Measurements from ENCODE around the gene SETBP1. TPM values are rescaled to one million over a fixed set of nuclear protein-coding genes. Genes with fewer than 3 reads are reported as not detected.

SETBP1 gene
- total RNA-seq, 1 donor = 22.8 TPM

DNA sequence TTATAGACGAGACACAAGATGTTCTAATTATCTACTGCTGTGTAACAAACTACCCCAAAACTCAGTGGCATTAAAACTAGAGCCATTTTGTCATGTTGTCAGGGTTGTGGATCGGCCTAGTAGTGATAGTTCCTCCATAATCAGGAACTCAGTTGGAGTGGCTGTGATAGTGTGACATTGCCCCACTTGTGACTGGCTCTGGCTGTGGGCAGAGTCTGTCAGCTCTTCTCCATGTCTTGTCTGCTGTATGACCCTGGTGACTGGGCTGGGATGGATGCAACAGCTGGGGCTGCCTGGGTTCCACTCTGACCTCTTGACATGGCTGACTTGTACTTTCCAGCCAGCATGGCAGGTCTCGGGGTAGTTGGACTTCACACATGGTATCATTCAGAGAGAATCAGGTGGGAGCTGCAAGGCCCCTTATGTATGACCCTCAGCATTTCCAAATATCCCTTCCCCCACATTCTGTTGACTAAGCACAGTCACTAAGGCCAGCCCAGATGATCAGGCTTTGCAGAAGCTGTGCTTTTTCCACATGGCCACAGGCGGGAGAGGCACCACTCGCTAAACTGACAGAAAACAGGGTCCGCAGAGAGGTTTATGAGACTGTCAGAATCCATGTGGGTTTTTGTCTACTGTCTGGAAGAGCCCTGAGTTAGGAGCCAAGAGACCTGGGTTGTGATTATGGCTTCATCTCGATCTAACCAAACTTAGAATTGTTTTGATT lies 50.3 kb downstream of the SETBP1 start:
- TF ChIP-seq CTCF (IDR thresholded peaks at IDR 0.05; ENCODE audit: extremely low read depth, low read depth, low read length) = no peak
- no peak for DNase-seq (ENCODE audit: insufficient read length, low spot score, missing footprints)
- H3K9me3 ChIP-seq (ENCODE audit: low read depth, low read length) = no peaks in the 10 kb centered on the region
- no peak overlapping the region for H2AFZ ChIP-seq (ENCODE audit: low read length)
- H3K27me3 ChIP-seq (ENCODE audit: insufficient read depth, low read length) = no peaks in the 10 kb centered on the region
- no peak overlapping the region for H3K27ac ChIP-seq (ENCODE audit: low read depth, low read length)
- no peaks in the 10 kb centered on the region for H4K20me1 ChIP-seq (ENCODE audit: insufficient read depth, low read length)
- no peak overlapping the region for H3K4me3 ChIP-seq (ENCODE audit: insufficient read depth, low read length)
- H3K4me2 ChIP-seq (ENCODE audit: insufficient read depth, low read length) = no peak overlapping the region
- H3K36me3 ChIP-seq (ENCODE audit: insufficient read depth, low read length) = no peaks in the 10 kb centered on the region
- H3K4me1 ChIP-seq (ENCODE audit: insufficient read depth, low read length) = peaks cover 30% of the 10 kb centered on the region
- no peaks in the 10 kb centered on the region for H3K79me2 ChIP-seq (ENCODE audit: insufficient read depth, low read length)

DNA sequence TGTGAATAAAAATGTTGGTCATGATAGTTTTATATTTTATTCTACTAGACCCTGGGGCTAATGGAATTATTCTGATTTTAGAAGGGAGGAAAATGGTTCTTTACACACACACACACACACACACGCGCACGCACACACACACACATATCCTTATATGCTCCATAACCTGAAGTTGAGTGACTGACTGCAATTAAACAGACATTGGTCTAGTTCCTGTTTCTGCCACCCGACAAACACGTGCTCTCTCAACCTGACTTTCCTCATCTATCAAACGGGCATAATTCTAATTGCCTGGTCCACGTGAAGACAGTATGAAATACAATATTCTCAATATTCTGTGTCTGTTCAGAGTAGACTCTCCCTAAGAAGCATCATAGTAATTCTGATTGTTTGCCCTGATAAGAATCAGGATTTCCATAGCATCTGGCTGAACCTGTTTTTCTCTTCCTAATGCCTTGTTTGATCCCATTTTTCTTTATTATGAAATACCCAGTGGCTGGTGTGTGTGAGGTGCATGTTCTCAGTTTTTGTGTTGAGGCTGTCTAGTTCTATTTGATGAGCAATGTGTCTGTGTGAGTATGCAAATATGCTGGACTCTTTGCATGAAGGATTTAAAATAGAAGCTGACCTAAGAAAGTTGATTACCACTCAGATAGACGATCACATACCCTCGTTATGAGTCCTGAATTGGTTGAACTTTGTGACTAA lies 51.0 kb downstream of the SETBP1 start:
- Histone ChIP-seq H3K4me2 (ENCODE audit: insufficient read depth, low read length) (no peak overlapping the region), H3K27ac (ENCODE audit: low read depth, low read length) (no peak overlapping the region), H2AFZ (ENCODE audit: low read length) (no peak overlapping the region), H3K79me2 (ENCODE audit: insufficient read depth, low read length) (no peaks in the 10 kb centered on the region), H3K4me3 (ENCODE audit: insufficient read depth, low read length) (no peak overlapping the region), H4K20me1 (ENCODE audit: insufficient read depth, low read length) (no peaks in the 10 kb centered on the region), H3K4me1 (ENCODE audit: insufficient read depth, low read length) (peaks cover 30% of the 10 kb centered on the region), H3K27me3 (ENCODE audit: insufficient read depth, low read length) (no peaks in the 10 kb centered on the region), H3K36me3 (ENCODE audit: insufficient read depth, low read length) (no peaks in the 10 kb centered on the region), H3K9me3 (ENCODE audit: low read depth, low read length) (no peaks in the 10 kb centered on the region)
- DNase-seq (ENCODE audit: insufficient read length, low spot score, missing footprints) = no peak
- no peak for TF ChIP-seq CTCF (IDR thresholded peaks at IDR 0.05; ENCODE audit: extremely low read depth, low read depth, low read length)

- H3K4me1 ChIP-seq (ENCODE audit: insufficient read depth, low read length) = peaks cover 30% of the 10 kb centered on the region
- no peak overlapping the region for H3K4me2 ChIP-seq (ENCODE audit: insufficient read depth, low read length)
- H4K20me1 ChIP-seq (ENCODE audit: insufficient read depth, low read length) = no peaks in the 10 kb centered on the region
- H3K27me3 ChIP-seq (ENCODE audit: insufficient read depth, low read length) = no peaks in the 10 kb centered on the region
- H3K36me3 ChIP-seq (ENCODE audit: insufficient read depth, low read length) = no peaks in the 10 kb centered on the region
- no peaks in the 10 kb centered on the region for H3K79me2 ChIP-seq (ENCODE audit: insufficient read depth, low read length)
- H3K27ac ChIP-seq (ENCODE audit: low read depth, low read length) = no peak overlapping the region
- no peaks in the 10 kb centered on the region for H3K9me3 ChIP-seq (ENCODE audit: low read depth, low read length)
- DNase-seq (ENCODE audit: insufficient read length, low spot score, missing footprints) = no peak
- no peak overlapping the region for H2AFZ ChIP-seq (ENCODE audit: low read length)
- TF ChIP-seq CTCF (IDR thresholded peaks at IDR 0.05; ENCODE audit: extremely low read depth, low read depth, low read length) = no peak
- H3K4me3 ChIP-seq (ENCODE audit: insufficient read depth, low read length) = no peak overlapping the region
These were observed 51.5 kb downstream of the SETBP1 start for GRCh38 chr18:44732238-44732563.

- Histone ChIP-seq H3K4me1 (ENCODE audit: insufficient read depth, low read length) (peaks cover 30% of the 10 kb centered on the region), H2AFZ (ENCODE audit: low read length) (no peak overlapping the region), H3K36me3 (ENCODE audit: insufficient read depth, low read length) (no peaks in the 10 kb centered on the region), H3K79me2 (ENCODE audit: insufficient read depth, low read length) (no peaks in the 10 kb centered on the region), H3K27me3 (ENCODE audit: insufficient read depth, low read length) (no peaks in the 10 kb centered on the region), H3K27ac (ENCODE audit: low read depth, low read length) (peak overlapping the region; percentile 26), H3K9me3 (ENCODE audit: low read depth, low read length) (no peaks in the 10 kb centered on the region), H4K20me1 (ENCODE audit: insufficient read depth, low read length) (no peaks in the 10 kb centered on the region), H3K4me3 (ENCODE audit: insufficient read depth, low read length) (no peak overlapping the region), H3K4me2 (ENCODE audit: insufficient read depth, low read length) (no peak overlapping the region)
- DNase-seq (ENCODE audit: insufficient read length, low spot score, missing footprints) = no peak
- no peak for TF ChIP-seq CTCF (IDR thresholded peaks at IDR 0.05; ENCODE audit: extremely low read depth, low read depth, low read length)
These were observed 51.9 kb downstream of the SETBP1 start for GRCh38 chr18:44732599-44732998.

Measured in osteoblast (primary cell).